Activated CD8-positive, alpha-beta T cell treated with anti-CD3 and anti-CD28 coated beads, Interleukin-2, amount 10 ng/mL, durations not matched to agents 7 days and 5 days (primary cell): ENCODE measurements around the gene PPIL3. TPM values are rescaled to one million over a fixed set of nuclear protein-coding genes. Genes with fewer than 3 reads are reported as not detected.
A peak's percentile ranks its signal among the peaks of the same experiment; 100 is the strongest.
"Not testable (repeated sequence)": the region's sequence is repeated elsewhere in the genome, so short reads cannot be mapped to it uniquely, and the experiment has no call there.

Experiments used
- ATAC-seq: fragments of 150-1000 bp; cut with Tn5 transposase; one replicate; pipeline ENCODE4 v1.10.0; 2021; ENCODE audit warnings: moderate library complexity
- CTCF ChIA-PET: fragments of 350-600 bp; sonication (Branson Sonifier 250); formaldehyde crosslinking; loops from one replicate; lab custom pipeline; 2021; ENCODE audit warnings: antibody characterized with exemption; lab: Charles Lee
- POLR2A ChIA-PET: fragments of 350-600 bp; sonication (Branson Sonifier 250); formaldehyde crosslinking; loops from one replicate; lab custom pipeline; 2021; ENCODE audit warnings: antibody characterized with exemption; lab: Charles Lee
- DNase-seq: peaks from one replicate; pipeline ENCODE4 v3.0.0-alpha.2; 2020
- H3K27ac Mint-ChIP-seq: one replicate; pipeline ENCODE4 v1.8.0; 2021; ENCODE audit warnings: mild to moderate bottlenecking, mixed read lengths
- H3K27me3 Mint-ChIP-seq: one replicate; pipeline ENCODE4 v1.8.0; 2021; ENCODE audit warnings: low read depth, mixed read lengths
- H3K36me3 Mint-ChIP-seq: one replicate; pipeline ENCODE4 v1.8.0; 2021; ENCODE audit warnings: low read depth, mixed read lengths
- H3K4me1 Mint-ChIP-seq: one replicate; pipeline ENCODE4 v1.8.0; 2021; ENCODE audit warnings: low read depth, mixed read lengths
- H3K4me3 Mint-ChIP-seq: one replicate; pipeline ENCODE4 v1.8.0; 2021; ENCODE audit warnings: mild to moderate bottlenecking, mixed read lengths
- H3K9me3 Mint-ChIP-seq: one replicate; pipeline ENCODE4 v1.8.0; 2022; ENCODE audit warnings: mixed read lengths; ENCODE audit not compliant: insufficient read depth
- total RNA-seq, 2 experiments: library from RNA; stranded (reverse); gene quantifications; one replicate each; pipeline ENCODE4 v1.2.3, GENCODE V29; 2021

The PPIL3 gene
- total RNA-seq, 2 experiments from 2014 or later: 81.6 to 82.9 TPM

DNA sequence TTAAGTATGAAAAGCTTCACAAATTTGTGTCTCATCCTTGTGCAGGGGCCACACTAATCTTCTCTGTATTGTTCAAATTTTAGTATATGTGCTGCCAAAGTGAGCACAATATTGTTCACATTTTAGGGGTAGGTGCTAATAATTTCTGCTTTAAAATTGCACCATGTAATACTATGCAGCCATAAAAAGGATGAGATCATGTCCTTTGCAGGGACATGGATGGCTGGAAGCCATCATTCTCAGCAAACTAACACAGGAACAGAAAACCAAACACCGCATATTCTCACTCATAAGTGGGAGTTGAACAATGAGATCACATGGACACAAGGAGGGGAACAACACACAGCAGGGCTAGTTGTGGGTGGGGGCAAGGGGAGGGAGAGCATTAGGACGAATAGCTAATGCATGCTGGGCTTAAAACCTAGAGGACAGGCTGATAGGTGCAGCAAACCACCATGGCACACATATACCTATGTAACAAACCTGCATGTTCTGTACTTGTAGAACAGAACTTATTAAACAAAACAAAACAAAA is 7.1 kb downstream of the PPIL3 start:
- ChIA-PET CTCF (interaction anchor here (1.5 kb wide), 1 partner anchor 17 kb away, joined by 4 read pairs; the partner anchor contains the start of gene CLK1), POLR2A (interaction anchor here (0.6 to 5.2 kb wide), 3 partner anchors 11 to 66 kb away, joined by 3 to 26 read pairs (median 4); partner anchors contain the start of gene CLK1)
- not testable (repeated sequence) for H3K4me3 Mint-ChIP-seq, H3K9me3 Mint-ChIP-seq, DNase-seq, H3K27me3 Mint-ChIP-seq, H3K27ac Mint-ChIP-seq, ATAC-seq
- Mint-ChIP-seq H3K4me1 (peaks cover 33% of the 10 kb centered on the region), H3K36me3 (peaks cover 66% of the 10 kb centered on the region)

GRCh38 chr2:200878289-200878880 is 10.5 kb downstream of the PPIL3 start:
- Mint-ChIP-seq H3K36me3 (peaks cover 70% of the 10 kb centered on the region), H3K9me3 (no peaks in the 10 kb centered on the region), H3K4me1 (peaks cover 14% of the 10 kb centered on the region), H3K27me3 (no peaks in the 10 kb centered on the region), H3K4me3 (no peak overlapping the region), H3K27ac (no peak overlapping the region)
- no peak for DNase-seq
- ChIA-PET CTCF (no interaction called here), POLR2A (interaction anchor here (1.0 to 1.4 kb wide), 4 partner anchors 9 to 14 kb away, joined by 3 to 12 read pairs (median 4); partner anchors contain the start of genes CLK1 and NIF3L1)
- no peak for ATAC-seq

DNA sequence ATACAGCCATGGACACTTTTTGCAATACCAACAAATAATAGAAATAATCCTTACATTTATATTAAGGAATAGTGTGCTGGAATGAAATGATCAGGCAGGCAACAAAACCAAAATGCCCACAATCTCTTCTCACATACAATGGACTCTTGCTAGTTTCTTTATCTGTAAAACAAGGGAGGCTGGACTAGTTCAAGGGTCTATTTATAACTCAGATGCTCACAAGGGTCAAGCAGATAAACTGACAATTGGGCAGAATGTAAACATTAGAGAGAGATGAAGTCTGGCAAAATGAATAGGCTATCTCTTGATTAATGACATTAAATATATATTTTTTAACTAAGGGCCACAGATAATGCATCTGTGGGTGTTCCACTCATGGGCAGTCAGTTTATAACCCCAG is 11.4 kb downstream of the PPIL3 start:
- DNase-seq (no peak), ATAC-seq (no peak)
- Mint-ChIP-seq H3K27ac (no peak overlapping the region), H3K36me3 (peaks cover 68% of the 10 kb centered on the region), H3K27me3 (no peaks in the 10 kb centered on the region), H3K4me3 (no peak overlapping the region), H3K4me1 (peaks cover 13% of the 10 kb centered on the region), H3K9me3 (no peaks in the 10 kb centered on the region)
- POLR2A ChIA-PET: interaction anchor here (1.0 to 1.4 kb wide), 4 partner anchors 8 to 13 kb away, joined by 3 to 12 read pairs (median 4); partner anchors contain the start of genes CLK1 and NIF3L1
- CTCF ChIA-PET: no interaction called here

DNA sequence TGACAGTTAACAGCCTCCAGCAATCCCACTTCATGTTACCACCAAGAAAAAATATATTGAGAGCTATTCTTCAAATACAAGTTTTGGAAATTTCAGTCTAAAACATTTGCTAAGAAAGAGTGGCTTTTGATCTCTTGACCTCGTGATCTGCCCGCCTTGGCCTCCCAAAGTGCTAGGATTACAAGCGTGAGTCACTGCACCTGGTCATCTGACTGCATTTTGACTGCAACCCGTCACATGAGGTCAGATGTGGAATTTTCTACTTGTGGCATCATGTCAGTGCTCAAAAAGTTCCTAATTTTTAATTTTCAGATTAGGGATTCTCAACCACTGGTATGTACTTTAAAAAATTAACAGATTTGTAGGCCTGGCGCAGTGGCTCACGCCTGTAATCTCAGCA is 15.3 kb downstream of the PPIL3 start:
- POLR2A ChIA-PET: interaction anchor here (1.5 kb wide), 1 partner anchor 10 kb away, joined by 5 read pairs; no protein-coding TSS in a partner anchor
- no peak for DNase-seq
- Mint-ChIP-seq H3K4me1 (peaks cover 20% of the 10 kb centered on the region), H3K27ac (no peak overlapping the region), H3K36me3 (peaks cover 60% of the 10 kb centered on the region), H3K4me3 (no peak overlapping the region), H3K27me3 (no peaks in the 10 kb centered on the region), H3K9me3 (no peaks in the 10 kb centered on the region)
- no peak for ATAC-seq
- CTCF ChIA-PET: no interaction called here

DNA sequence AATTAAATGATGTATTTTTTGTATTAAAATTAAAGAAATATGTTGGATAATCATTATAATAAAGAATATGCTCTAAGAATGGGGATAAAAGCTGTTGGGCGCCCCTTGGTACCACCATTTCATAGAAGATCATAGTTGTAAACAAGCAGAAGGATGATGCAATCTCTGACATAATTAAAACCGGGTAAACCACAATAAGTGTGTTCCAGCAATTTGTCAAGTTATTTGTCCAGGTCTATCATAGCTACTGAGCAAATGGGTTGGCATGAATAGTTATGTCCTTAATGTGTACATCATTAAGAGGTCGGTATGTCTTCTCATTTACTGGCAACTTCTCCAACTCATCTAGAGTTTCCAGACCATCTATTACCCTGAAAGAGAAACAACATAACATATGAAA is 17.7 kb downstream of the PPIL3 start:
- ATAC-seq (no peak), DNase-seq (no peak)
- Mint-ChIP-seq H3K27me3 (no peaks in the 10 kb centered on the region), H3K27ac (peak overlapping the region; percentile 30), H3K4me3 (no peak overlapping the region), H3K4me1 (peaks cover 27% of the 10 kb centered on the region), H3K36me3 (peaks cover 54% of the 10 kb centered on the region), H3K9me3 (no peaks in the 10 kb centered on the region)
- ChIA-PET CTCF (no interaction called here), POLR2A (interaction anchor here (1.6 to 1.9 kb wide), 2 partner anchors 11 to 18 kb away, joined by 4 to 7 read pairs; partner anchors contain the start of genes NIF3L1 and PPIL3)

- DNase-seq: no peak
- CTCF ChIA-PET: interaction anchor here (1.1 to 1.2 kb wide), 2 partner anchors 32 to 364 kb away, joined by 3 read pairs; no protein-coding TSS in a partner anchor
- no peak for ATAC-seq
- Mint-ChIP-seq H3K4me3 (no peak overlapping the region), H3K36me3 (peaks cover 43% of the 10 kb centered on the region), H3K27ac (peak overlapping the region; percentile 53), H3K9me3 (no peaks in the 10 kb centered on the region), H3K4me1 (peaks cover 35% of the 10 kb centered on the region), H3K27me3 (no peaks in the 10 kb centered on the region)
- POLR2A ChIA-PET: interaction anchor here (0.7 to 2.7 kb wide), 3 partner anchors 9 to 20 kb away, joined by 3 to 18 read pairs (median 3); partner anchors contain the start of genes NIF3L1 and PPIL3
Observed at GRCh38 chr2:200869014-200869413, 19.9 kb downstream of the PPIL3 start.

GRCh38 chr2:200864176-200865034 is 24.5 kb downstream of the PPIL3 start, which contains the start of gene CLK1:
Gene CLK1 (minus strand): TSS chr2:200864658. CDS start chr2:200861862, 2,796 bp downstream.
- H3K27me3 Mint-ChIP-seq: no peaks in the 10 kb centered on the region
- DNase-seq (peak; percentile 97), ATAC-seq (peak; percentile 82)
- peaks cover 43% of the 10 kb centered on the region for H3K4me1 Mint-ChIP-seq
- CTCF ChIA-PET: interaction anchor here (1.0 to 2.6 kb wide), 10 partner anchors 17 to 368 kb away, joined by 3 to 15 read pairs (median 4); partner anchors contain the start of genes NIF3L1 and PPIL3
- H3K36me3 Mint-ChIP-seq: peaks cover 54% of the 10 kb centered on the region
- POLR2A ChIA-PET: interaction anchor here (0.6 to 2.9 kb wide), 39 partner anchors 8 to 395 kb away, joined by 3 to 138 read pairs (median 8); partner anchors contain the start of genes BZW1, CASP10, CASP8 and CFLAR
- peak within 1 kb of the TSS; percentile 100 for H3K27ac Mint-ChIP-seq
- H3K9me3 Mint-ChIP-seq: no peaks in the 10 kb centered on the region
- peak within 1 kb of the TSS; percentile 95 for H3K4me3 Mint-ChIP-seq

DNA sequence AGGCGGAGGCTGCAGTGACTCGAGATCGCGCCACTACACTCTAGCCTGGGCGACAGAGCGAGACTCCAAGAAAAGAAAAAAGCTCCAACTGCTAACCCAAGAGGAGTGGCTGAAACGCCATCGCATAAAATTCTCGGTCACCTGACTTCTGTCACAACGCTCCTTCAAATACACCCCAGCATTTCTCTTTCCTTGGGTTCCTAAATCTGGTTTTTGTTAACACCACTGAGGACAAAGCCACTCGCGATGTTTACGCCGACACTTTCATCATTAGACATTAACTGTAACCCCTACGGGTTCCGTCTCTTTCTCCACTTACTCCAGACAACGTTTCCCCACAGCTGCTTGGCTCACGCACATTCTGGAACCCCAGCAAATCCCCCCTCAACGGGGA is 25.1 kb downstream of the PPIL3 start:
- H3K4me3 Mint-ChIP-seq: peak overlapping the region; percentile 95
- peak; percentile 54 for DNase-seq
- ATAC-seq: peak; percentile 9
- H3K4me1 Mint-ChIP-seq: peaks cover 42% of the 10 kb centered on the region
- no peaks in the 10 kb centered on the region for H3K9me3 Mint-ChIP-seq
- peaks cover 56% of the 10 kb centered on the region for H3K36me3 Mint-ChIP-seq
- ChIA-PET CTCF (interaction anchor here (1.0 to 2.6 kb wide), 9 partner anchors 18 to 369 kb away, joined by 3 to 15 read pairs (median 5); partner anchors contain the start of genes NIF3L1 and PPIL3), POLR2A (interaction anchor here (0.7 to 2.9 kb wide), 36 partner anchors 9 to 396 kb away, joined by 3 to 138 read pairs (median 10); partner anchors contain the start of genes BZW1, CASP10, CASP8 and CFLAR)
- peak overlapping the region; percentile 100 for H3K27ac Mint-ChIP-seq
- H3K27me3 Mint-ChIP-seq: no peaks in the 10 kb centered on the region

DNA sequence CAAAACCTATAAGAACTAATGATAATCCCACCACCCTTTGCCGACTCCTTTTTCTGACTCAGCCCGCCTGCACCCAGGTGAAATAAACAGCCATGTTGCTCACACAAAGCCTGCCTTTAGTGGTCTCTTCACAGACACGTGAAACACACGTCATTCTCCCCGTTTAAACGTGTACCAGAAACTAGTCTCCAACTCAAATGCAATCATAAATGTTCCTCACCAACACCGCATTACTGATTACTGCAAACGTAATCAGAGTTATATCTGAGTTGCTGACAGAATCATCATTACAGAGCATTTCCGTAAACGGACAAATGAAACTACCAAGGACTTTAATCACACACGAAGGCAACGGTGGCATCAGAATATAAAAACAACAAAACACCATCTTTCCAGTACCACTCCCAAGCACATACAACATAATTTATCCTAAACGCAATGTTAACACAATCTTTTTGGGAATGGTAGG is 26.3 kb downstream of the PPIL3 start:
- Mint-ChIP-seq H3K27me3 (no peaks in the 10 kb centered on the region), H3K9me3 (no peaks in the 10 kb centered on the region), H3K4me3 (peak overlapping the region; percentile 95), H3K4me1 (peaks cover 53% of the 10 kb centered on the region), H3K27ac (peak overlapping the region; percentile 100), H3K36me3 (peaks cover 68% of the 10 kb centered on the region)
- ChIA-PET CTCF (interaction anchor here (1.2 to 1.3 kb wide), 2 partner anchors 45 to 47 kb away, joined by 3 to 4 read pairs; no protein-coding TSS in a partner anchor), POLR2A (interaction anchor here (1.4 to 2.9 kb wide), 6 partner anchors 10 to 320 kb away, joined by 5 to 138 read pairs (median 14); partner anchors contain the start of genes CASP10, CFLAR, NIF3L1 and PPIL3)
- DNase-seq (peak; percentile 79), ATAC-seq (peak; percentile 23)

GRCh38 chr2:200861617-200862155 is 27.2 kb downstream of the PPIL3 start:
- H3K4me1 Mint-ChIP-seq: peaks cover 53% of the 10 kb centered on the region
- no peaks in the 10 kb centered on the region for H3K27me3 Mint-ChIP-seq
- ChIA-PET POLR2A (interaction anchor here (0.5 to 2.0 kb wide), 7 partner anchors 9 to 257 kb away, joined by 3 to 6 read pairs (median 3); partner anchors contain the start of genes CFLAR, NIF3L1 and PPIL3), CTCF (interaction anchor here (1.2 to 1.3 kb wide), 2 partner anchors 45 to 46 kb away, joined by 3 to 4 read pairs; no protein-coding TSS in a partner anchor)
- no peak for ATAC-seq
- no peaks in the 10 kb centered on the region for H3K9me3 Mint-ChIP-seq
- H3K36me3 Mint-ChIP-seq: peaks cover 74% of the 10 kb centered on the region
- DNase-seq: no peak
- H3K4me3 Mint-ChIP-seq: peak overlapping the region; percentile 95
- H3K27ac Mint-ChIP-seq: peak overlapping the region; percentile 100
